GM21381 (cell line): ENCODE results near the gene ZC3H13.

Experiments used
- ATAC-seq: cut with Tn5 transposase; IDR thresholded peaks from one replicate; pipeline ENCODE4 v1.9.1; 2021; ENCODE audit warnings: mild to moderate bottlenecking, moderate library complexity; ENCODE audit not compliant: unreplicated experiment

The ZC3H13 gene

DNA sequence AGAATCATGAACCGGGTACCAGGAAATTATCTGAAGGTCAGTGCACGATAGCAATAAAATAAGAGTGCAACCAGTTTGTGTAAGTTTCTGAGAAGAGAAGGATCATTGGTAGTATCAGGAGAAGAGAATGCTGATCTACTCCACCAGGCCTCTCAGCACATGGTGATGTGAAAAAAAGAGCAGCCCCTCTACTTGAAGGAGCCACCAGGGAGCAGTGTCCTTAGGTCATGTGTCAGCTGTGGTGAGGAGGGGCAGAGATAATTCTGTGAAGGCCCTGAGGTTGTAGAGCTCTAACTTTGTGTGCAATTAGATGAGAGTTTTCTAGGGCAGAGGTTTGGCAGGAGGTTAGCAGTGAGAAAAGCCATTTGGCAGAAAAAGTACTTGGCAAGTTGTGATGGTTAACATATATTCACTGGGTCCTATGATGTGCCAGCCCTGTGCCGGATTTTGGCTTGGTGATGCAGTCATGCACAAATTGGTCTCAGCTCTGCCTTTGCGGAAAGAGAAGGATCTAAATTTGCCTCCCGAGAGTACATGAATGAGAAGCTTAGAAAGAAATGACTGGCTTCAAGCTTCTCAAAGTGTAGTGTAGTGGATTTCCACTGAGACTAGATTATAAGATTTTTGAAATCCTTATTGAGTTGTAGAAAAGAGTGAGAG, 19.2 kb upstream of the ZC3H13 start:
- ATAC-seq = peak; percentile 88

DNA sequence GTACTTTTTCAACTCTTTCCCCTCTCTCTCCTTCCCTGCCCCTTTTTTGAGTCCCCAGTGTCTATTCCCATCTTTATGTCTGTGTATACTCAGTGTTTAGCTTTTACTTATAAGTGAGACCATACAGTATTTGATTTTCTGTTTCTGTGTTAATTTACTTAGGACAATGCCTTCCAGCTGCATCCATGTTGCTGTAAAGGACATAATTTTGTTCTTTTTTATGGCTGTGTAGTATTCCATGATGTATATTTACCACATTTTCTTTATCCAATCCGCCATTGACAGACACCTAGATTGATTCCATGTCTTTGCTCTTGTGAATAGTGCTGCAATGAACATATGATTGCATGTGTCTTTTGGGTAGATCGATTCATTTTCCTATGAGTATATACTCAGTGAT, 10.7 kb upstream of the ZC3H13 start:
- ATAC-seq = no peak

DNA sequence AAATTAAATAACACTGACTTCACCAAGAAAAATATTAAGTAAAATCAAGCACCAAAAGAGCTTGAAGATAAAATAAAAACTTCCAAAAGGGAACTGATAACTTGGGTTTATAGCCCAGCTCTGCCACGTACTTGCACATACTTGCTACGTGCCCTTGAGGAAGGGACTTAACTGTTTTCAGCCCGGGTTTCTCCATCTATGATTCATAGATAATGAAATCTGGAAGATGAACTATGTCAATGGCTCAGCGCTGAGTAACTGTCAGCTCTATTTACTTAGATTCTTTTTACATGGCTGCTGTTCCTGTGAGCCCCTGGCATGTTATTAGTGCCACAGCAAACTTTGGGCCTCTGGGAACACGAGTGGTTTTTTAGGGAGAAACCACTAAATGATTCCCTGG, 9.6 kb upstream of the ZC3H13 start:
- no peak for ATAC-seq

DNA sequence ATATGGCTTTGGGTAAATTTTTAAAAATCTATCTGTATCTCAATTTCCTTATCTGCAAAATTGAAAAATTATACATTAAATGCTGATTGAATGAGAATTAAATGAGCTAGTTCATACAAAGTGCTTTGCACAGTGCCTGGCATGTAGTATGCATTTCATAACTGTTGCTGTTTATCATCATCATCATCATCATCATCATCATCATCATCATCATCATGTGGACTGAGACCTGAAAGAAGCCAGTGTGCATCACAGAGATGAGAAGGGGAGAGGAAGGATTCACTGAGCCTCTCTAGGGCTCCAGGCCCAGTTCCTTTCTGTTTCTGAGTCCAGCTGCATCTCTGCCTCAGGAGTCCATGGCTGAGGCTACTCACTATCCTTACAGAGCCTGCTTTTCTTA, 6.9 kb upstream of the ZC3H13 start:
- no peak for ATAC-seq

DNA sequence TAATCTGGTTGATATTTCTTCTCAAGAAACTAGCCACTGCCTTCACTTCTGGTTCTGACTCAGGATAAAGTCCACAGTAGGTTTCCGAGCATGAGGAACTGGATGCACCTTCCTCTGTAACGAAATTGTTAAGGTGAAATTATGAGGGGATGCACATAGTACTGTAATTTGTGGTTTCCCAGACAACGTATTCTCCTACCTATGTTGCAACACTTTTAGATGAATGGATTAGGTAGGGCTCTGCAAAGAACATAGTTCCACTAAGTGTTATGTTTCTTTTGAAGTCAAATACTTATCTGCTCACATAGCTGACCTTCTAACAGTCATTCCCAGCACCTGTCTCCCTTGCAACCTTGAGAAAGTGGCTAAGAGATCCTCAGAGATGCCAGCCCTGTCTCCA, 5.7 kb upstream of the ZC3H13 start:
- ATAC-seq = no peak

DNA sequence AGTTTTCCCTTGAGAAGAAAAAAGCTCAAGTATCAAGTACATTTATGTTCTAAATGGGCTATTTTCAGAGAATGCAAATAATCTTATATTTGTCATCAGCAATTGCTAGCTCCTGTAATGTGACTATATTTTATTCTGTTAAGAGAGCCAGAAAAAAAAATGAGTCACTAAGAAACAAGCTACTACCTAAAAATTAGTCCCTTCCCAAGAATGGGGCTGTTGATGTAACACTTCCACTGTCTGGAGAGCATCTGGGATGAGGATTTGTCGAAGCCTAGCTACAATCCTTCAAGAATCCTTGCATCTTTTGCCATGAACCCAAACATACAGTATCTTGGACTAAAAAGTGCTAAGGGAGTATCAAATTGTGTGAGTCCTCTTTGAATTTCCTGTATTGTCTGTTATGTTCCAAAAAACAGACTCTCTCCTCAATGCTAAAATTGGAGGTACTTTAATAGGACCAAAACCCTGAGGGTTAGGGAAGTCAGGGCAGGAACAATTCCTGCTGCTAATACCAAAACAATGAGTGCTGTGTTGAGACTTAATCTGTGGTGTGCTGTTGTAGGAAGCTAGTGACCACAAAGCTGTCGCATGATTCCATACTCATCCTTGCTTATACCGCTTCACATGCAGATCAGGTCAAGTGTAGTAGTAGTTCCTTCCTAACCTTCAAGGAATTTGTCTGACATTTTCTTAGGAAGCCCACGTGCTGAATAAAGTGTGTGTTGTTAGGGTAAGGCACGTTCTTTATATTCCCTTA, 4.9 kb upstream of the ZC3H13 start:
- ATAC-seq = no peak

DNA sequence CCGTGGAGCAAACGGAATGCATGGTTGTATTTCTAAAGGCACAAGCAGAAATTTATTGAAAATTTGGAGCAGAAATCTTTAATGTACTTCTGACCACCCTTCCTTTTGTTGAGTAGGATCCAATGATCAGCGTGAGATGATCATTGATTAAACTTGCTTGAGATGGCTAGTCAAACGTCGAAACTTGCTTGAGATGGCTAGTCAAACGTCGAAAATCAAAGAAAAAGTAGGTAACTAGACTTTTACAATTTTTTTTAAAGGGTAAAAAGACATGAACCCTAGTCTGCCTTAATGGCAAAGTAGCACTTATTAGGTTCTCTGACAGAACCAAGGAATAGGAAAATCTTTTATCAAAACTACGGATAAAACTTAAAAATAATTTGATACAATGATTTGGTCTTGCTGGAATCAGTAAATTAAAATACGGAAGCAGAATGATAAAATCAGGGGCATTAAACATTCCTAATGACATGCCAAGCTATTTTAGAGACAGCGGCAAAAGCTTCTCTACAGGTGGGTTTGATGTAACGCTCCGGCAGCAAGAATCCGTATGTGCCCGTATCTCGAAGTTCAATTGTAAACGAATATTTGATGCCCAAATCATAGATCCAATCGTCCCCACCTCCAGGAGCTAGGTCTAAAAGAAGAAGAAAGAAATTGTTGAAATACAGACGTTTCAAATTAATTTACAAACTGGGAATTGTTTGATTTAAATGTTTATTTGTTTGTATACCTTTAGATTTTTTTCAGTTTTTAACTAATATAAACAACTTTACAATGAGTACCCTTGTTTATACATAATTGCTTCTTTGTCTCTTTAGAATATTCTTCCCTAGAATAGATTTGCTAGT, 841 bp upstream of the ZC3H13 start:
- no peak for ATAC-seq

DNA sequence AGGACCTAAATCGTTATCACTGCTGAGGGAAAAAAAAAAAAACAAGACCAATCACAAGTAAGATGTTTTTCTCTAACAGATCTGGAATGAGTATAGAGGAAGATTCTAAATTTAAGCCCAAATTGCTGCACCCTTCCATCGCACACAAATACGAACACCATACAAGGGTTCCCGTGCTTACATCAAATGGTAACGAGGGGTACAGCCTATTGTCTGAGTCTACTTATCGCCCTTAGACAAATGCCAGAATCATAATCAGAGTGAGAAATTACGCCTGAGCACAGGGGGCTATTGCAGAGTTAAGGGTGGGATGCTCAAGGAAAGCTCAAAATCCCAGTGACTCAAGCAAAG, 603 bp downstream of the ZC3H13 start:
- ATAC-seq = no peak

DNA sequence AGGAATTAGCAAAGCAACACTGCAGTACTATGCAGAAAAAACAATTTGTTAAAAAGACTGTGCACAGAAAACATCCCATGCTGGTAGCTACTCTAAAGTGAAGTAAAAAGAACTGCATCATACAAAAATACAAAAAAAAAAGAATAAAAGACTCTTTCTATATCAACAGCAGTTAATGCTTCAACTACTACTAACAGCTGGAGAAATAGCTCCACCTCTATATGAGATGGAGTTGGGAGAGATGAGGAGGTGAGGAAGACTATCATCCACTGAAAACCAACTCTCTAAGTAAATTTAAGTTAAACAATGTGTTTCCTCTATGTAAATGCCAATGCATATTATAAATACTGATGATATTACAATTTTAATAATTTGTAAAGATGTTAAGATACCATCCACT, 1.8 kb downstream of the ZC3H13 start:
- no peak for ATAC-seq

DNA sequence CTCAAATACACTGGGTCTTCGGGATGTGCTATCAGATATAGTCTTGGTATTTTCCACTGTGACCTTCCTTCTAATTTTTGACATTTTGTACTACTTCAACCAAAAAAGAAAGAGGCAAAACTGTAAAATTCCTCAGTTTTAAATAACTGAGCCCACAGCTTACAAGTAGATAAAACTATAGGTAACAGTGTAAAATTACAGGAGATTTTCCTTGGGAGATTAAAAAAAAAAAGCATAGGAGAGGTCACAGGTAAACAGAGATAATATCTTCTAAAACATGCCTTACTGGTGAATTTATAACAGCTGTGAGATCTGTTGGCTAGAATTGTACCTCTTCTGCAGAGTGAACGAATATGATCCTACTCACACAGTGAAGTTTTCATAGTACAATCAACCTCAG, 7.1 kb downstream of the ZC3H13 start:
- no peak for ATAC-seq

DNA sequence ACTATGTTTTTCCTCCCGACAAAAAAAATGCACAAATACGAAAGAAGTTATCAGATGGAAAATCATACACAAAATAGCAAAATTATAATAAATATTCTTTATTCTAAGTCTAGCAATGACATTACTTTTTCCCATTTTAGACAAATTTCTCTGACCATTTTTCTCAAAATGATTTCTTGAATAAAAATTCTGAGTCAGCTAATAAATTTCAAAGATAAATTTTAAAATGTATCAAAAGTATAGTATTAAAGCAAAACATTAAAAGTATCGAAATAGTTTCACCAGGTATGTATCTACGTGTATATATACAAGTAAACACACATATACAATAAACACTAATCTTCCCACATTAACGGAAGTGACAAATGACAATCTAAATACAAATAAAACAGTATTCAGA, 8.9 kb downstream of the ZC3H13 start:
- no peak for ATAC-seq

DNA sequence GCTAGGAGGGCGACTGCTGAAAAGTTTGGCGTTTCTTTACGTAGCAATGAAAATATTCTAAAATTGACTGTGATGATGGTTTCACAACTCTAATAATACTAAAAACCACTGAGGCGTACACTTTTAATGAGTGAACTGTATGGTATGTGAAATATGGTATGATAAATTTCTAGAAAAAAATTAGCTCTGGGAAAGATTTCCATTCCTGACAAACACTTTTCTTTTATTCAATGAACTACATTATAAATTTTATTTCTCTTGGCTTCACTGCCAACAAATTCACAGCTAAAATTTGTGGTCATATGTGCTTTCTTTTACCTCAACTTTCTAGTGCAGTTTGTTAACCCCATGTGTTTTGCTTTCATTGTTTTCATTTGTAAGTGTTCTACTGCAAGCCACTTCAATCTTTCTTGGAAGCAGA, 11.1 kb downstream of the ZC3H13 start:
- ATAC-seq = no peak

DNA sequence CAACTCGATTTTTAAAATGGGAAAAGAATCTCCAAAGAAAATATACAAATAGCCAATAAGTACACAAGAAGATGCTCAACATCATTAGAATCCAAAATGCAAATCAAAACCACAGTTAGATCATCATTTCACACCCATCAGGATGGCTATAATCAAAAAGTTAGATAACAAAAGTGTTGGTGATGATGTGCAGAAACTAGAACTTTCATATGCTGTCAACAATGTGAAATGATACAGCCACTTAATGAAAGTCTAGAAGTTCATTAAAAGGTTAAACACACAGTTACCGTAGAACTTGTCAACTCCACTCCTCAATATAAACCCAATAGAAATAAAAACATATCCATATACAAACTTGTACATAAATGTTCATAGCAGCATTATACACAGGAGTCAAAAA, 11.8 kb downstream of the ZC3H13 start:
- ATAC-seq = no peak

DNA sequence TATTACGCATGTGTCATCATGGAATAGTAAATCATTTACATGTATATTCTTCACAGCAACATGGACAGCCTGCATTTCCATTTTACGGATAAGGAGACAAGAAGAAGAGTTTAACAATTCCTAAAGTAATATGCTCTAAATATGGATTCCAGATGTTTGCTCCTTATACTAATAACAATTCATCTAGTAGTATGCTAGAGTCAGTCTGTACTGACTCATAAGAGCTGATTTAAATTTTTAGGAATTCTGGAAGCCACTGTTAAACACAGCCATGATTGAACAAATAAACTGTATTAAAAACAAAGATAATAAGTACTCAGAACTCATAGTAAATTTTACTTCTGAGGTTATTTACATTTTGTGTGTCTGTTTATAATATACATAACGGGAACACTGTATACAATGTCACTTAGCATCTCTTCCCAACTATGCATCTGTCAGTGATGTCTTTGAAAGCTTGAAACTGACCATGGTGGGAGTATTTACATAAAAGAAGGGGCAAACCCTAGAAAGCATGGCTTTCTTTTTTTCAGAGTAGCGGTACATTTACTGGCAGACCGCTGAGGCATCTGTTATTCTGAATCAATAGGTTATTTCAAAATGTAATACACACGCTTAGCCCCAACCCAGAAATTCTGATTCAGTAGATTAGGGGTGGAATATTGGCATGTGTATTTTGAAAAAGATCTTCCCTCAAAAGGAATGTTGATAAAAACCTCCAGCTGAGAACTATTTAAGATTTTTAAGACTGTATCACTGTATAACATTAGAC, 12.9 kb downstream of the ZC3H13 start:
- ATAC-seq = no peak

DNA sequence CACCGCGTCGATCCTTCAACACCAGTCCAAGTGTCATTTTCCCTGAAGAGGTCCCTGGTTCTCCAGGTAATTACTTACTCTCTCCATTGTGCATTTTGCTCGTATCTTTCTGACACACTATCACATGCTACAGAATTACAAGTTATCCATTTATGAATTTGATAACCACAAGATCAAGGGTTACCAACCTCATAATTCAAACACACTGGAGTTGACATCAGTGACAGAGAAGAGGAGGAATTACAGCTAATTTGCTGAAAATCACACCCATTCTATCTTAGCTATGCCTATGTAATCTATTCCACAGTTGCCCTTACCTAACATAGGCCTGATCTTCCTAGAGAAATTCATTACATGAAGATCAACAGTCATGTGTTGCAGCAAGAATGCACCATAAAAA, 14.2 kb downstream of the ZC3H13 start:
- ATAC-seq = no peak

DNA sequence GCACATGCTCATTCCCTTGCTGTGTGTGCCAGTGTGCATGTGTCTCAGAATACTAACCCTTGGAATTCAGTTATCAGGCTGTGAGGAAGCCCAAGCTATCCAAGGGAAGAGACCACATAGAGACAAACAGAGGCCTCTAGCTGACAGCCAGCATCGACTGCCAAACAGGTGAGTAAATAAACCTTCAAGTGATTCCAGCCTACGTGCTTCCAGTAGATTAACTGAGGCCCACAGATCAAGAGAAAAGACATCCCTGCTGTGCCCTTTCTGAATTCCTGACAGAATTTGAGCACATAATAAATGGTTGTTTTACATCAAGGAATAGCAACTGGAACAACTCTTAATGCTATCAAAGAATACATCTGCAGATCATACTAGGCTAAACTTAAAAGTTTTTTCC, 17.5 kb downstream of the ZC3H13 start:
- ATAC-seq = no peak

DNA sequence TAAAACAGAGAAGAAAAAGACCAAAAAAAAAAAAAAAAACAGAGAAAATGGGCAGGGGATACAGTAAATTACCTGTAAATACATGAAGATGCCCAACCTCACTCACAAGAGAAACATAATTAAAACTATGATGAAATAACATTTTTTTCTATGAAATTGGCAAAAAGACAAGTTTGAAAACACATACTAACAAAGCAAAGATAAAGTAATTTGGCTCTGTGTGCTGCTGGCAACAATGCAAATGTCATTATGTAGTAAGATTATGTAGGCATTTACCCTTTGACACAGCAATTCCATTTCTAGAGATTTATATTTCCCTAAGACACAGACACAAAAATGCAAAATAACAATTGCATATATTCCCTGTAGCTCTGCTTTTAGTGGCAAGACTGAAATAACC, 20.2 kb downstream of the ZC3H13 start:
- no peak for ATAC-seq

DNA sequence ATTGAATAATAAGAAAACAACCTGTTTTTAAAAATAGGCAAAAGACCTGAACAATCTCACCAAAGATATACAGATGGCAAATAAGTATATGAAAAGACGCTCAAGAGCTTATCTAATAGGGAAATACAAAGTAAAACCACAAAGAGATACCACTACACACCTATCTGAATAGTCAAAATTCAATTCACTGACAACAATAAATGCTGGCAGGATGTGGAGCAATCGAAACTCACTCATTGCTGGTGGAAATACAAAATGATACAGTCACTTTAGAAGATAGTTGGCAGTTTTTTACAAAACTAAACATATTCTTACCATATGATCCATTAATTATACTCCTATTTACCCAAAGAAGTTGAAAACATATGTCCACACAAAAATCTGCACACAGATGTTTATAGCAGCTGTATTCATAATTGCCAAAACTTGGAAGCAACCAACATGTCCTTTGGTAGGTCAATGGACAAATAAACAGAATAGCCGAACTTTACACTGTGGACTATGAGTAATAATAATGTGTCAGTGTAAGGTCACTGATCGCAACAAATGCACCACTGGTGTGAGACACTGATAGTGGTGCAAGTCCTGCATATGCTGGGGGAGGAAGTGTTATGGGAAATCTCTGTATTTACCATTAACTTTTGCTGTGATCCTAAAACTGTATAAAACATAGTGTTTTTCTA, 20.8 kb downstream of the ZC3H13 start:
- ATAC-seq = no peak

DNA sequence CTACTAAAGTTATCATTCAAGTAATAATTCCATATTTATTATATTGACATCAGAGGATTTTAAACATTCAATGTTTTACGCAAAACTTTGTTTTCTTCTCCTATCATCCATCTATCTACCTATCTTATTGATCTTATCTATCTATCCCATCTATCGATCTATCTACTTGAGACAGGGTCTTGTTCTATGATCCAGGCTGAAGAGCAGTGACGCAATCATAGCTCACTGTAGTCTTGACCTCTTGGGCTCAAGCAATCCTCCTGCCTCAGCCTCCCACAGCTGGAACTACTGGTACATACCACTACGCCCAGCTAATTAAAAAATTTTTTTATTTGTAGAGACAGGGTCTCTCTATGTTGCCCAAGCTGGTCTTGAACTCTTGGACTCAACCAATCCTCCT, 27.4 kb downstream of the ZC3H13 start:
- ATAC-seq = no peak

DNA sequence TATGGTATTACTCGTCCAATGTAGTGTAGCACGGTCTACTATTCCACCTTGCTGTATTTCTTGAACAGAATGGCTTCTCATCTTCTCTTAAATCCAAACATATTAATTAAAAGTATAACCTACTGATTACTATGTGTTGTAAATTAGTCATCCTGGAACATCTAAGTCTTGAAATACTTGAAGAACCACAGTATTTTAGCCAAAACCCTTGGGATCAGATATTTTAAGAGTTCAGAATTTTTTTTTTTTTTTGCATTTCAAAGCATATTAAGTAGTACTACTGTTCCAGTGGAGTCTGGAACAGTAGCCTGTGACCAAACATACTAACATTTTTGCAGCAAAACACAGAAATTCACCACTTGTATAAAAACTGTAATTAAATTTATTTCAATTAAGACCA, 30.1 kb downstream of the ZC3H13 start:
- no peak for ATAC-seq

DNA sequence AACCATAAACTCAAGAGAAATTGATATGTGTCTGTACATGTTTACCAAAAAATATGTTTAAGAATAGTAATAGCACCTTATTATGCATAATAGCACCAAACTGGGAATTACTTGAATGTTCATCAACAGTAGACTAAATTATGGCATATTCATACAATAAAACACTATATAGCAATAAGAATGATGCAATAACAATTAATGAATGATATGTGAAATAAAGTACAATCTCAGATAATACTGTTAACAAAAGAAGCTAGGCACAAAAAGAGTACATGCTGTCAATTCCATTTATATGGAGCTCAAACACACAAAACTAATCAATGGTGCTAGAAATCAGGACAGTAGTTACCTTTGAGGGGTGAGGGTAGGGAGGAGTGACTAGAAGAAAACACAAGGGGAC, 36.3 kb downstream of the ZC3H13 start:
- no peak for ATAC-seq
